Pulmonary artery endothelial cell (primary cell): Measurements from ENCODE around the gene IPO5. TPM values are rescaled to one million over a fixed set of nuclear protein-coding genes. Genes with fewer than 3 reads are reported as not detected.

ENCODE experiments used
- DNase-seq: peaks from one replicate; pipeline ENCODE4 v3.0.0-alpha.2; 2011; ENCODE audit warnings: low read depth, low spot score
- total RNA-seq: library from RNA; depleted of rRNA; stranded (reverse); fragments of >200 nt; gene quantifications from 2 replicates; pipeline ENCODE4 v1.2.3, GENCODE V29; 2014

The IPO5 gene
- total RNA-seq, 1 donor from 2014 or later = 216 TPM

GRCh38 chr13:98055623-98056022, 102.1 kb downstream of the IPO5 start:
- no peak for DNase-seq

DNA sequence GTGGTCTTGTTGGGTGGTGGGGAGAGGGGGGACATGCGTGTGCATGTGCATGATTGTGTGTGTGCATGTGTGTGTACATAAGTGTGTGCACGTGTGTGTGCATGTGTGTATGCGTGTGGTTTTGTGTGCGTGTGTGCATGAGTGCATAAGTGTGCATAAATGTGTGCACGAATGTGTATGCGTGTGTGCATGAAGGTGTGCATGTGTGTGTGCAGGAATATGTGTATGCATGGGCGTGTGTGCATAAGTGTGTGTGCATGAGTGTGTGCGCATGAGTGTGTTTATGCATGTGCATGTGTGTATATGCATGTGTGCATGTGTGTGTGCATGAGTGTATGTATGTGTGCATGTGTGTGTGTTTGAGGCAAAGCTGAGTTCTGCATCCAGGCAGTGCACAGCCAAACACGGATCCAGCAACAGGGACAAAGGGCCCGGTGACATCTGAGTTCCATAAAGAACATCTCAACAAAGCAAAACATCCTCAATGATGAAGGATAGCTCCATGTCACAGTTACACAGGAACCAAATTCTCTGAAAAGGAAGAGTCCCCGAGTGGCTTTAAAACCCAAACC, 103.5 kb downstream of the IPO5 start:
- DNase-seq = no peak

DNA sequence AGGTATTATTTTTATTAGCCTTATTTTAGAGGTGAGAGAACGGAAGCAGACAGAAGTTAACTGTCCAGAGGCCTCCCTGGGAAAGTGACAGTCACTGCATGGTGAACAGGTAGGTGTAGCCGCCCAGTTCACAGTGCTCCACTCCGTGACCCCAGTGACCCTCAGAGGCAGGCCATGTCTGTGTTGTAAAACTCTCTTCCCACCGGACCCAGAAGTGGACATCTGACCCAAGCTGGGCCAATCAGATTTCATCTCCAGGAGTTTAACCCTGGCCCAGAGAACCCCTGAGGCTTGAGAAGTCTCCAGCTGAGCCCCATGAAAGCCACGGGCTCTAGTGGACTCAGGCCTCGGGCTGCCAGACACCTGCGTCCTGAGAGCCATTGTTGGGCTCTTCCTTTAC, 105.8 kb downstream of the IPO5 start:
- no peak for DNase-seq

- DNase-seq = no peak
Observed at GRCh38 chr13:98060282-98060681, 106.8 kb downstream of the IPO5 start.

DNA sequence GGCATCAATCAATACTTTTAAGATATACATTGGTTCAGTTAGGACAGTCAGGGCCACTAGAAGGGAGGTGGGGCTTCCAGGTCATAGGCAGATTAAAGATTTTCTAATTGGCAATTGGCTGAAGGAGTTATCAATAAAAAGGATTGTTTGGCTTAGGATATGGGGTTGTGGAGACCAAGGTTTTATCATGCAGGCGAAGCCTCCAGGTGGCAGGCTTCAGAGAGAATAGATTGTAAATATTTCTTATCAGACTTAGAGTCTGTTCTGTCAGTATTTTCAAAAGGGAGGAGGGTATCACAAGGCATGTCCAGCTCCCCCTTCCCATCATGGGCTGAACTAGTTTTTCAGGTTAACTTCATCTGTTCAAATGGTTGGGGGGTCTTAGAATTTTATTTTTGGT, 112.0 kb downstream of the IPO5 start:
- no peak for DNase-seq

GRCh38 chr13:98066636-98067035, 113.2 kb downstream of the IPO5 start:
- DNase-seq = no peak

GRCh38 chr13:98068521-98068920, 115.0 kb downstream of the IPO5 start:
- DNase-seq = no peak

GRCh38 chr13:98069985-98070384, 116.5 kb downstream of the IPO5 start:
- DNase-seq = no peak

DNA sequence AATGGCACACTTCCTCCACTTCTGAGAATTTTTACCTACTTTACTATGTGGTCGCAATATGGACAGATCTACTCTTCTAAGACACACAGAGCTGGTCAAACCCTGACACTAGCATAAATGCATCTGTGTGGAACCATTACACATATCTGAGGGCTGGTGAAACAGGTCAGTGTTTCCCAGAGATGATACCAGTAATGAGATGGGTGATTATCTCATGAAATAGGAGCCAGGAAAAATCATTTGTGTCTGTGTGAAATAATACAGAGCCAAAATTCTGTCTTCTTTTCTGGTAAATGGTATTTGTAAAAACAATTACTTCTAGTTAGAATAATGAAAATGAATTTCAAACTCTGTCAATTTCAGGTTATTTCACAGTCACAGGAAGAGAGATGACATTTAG, 117.8 kb downstream of the IPO5 start:
- DNase-seq = no peak

- no peak for DNase-seq
Observed at GRCh38 chr13:98072476-98072875, 119.0 kb downstream of the IPO5 start.

Other genes with a start within 250 kb of the IPO5 start
- gene FARP1, start 189.4 kb downstream of the IPO5 start, total RNA-seq = 16.3 and 18.9 TPM in 2 replicates
- not detected in 2 replicates for gene RNF113B, start 223.6 kb downstream of the IPO5 start, total RNA-seq